Thoracic aorta (tissue), 2 donors: ENCODE measurements around the gene CACNA1E. TPM values are rescaled to one million over a fixed set of nuclear protein-coding genes. Genes with fewer than 3 reads are reported as not detected.

Experiments
- ATAC-seq: fragments of 150-250 bp; one replicate; pipeline ENCODE4 v1.8.0; 2017; ENCODE audit warnings: low read depth; ENCODE audit not compliant: insufficient number of reproducible peaks, low FRiP score
- DNase-seq: peaks from one replicate; pipeline ENCODE4 v3.0.0-alpha.2; 2020; ENCODE audit warnings: low spot score
- H3K27ac ChIP-seq, 2 donors: fragments of 200-600 bp; sonication (generic); 1 replicate in 1 of 2; 2 replicates in 1 of 2; pipeline ENCODE4 v1.5.1; 2016; ENCODE audit warnings: mild to moderate bottlenecking in 2 of 2, moderate library complexity in 2 of 2
- H3K27me3 ChIP-seq: fragments of 200-600 bp; sonication (generic); replicated peaks from 2 replicates; pipeline ENCODE4 v1.6.0; 2016; ENCODE audit warnings: mild to moderate bottlenecking; ENCODE audit not compliant: insufficient read depth
- H3K36me3 ChIP-seq: fragments of 200-600 bp; sonication (generic); one replicate; pipeline ENCODE4 v1.5.1; 2016
- H3K4me1 ChIP-seq, 2 donors: fragments of 200-600 bp; sonication (generic); 1 replicate in 1 of 2; 2 replicates in 1 of 2; pipeline versions ENCODE4 v1.5.1 to v1.6.0; 2016; ENCODE audit warnings: low read depth in 2 of 2, mild to moderate bottlenecking in 1 of 2; ENCODE audit not compliant: control insufficient read depth in 1 of 2
- H3K4me3 ChIP-seq: fragments of 200-600 bp; sonication (generic); 2 replicates; pipeline ENCODE4 v1.5.1; 2016; ENCODE audit warnings: mild to moderate bottlenecking
- H3K9me3 ChIP-seq: fragments of 200-600 bp; sonication (generic); 2 replicates; pipeline ENCODE4 v1.5.1; 2016
- total RNA-seq, 2 donors: library from RNA; depleted of rRNA; stranded (reverse); fragments of >200 nt; gene quantifications; one replicate each; pipeline versions ENCODE4 v1.1.0 to v1.2.3, GENCODE V29; 2016
- TF ChIP-seq, protein P1 (sequence below): fragments of 200-600 bp; sonication (generic); IDR thresholded peaks from one replicate; pipeline ENCODE4 v1.5.1; 2019; ENCODE audit warnings: antibody characterized with exemption

Gene CACNA1E
- total RNA-seq, 2 donors from 2014 or later, result not detected

DNA sequence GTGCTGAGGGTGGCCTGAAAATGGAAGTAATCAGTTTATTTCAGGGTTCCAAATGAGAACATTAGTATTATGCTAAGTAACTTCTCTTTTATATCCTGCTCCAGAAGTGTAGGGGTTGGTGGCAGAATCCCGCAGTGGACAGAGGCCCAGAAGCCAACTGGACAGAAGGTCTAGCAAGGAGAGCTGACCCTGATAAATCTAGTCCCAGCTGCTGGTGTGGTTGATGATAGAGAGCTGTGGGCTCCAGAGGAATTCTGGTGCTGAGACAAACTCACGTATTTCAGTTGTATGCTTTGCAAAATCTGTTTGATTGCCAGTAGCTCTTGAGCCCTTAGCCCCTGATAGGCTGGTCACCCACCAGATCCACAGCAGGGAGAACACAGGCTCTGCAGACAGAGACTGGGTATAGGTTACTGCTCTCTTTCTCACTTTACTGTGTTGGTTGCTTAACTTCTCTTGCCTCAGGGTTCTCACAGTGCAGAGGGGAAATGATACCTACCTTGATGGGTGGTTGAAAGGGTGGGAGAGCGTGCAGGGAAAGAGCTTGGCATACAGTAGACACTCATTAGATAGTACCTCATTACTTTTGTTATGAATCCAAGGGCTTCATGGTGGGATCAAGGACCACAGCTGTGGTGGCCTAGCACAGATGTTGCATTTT is 29.6 kb upstream of the CACNA1E start:
- H3K4me3 ChIP-seq, result no peak overlapping the region
- no peak overlapping the region for H3K27ac ChIP-seq
- ATAC-seq (no peak), DNase-seq (no peak)
- no peaks in the 10 kb centered on the region for H3K27me3 ChIP-seq
- no peaks in the 10 kb centered on the region for H3K36me3 ChIP-seq
- no peaks in the 10 kb centered on the region for H3K9me3 ChIP-seq
- TF ChIP-seq, protein P1, sequence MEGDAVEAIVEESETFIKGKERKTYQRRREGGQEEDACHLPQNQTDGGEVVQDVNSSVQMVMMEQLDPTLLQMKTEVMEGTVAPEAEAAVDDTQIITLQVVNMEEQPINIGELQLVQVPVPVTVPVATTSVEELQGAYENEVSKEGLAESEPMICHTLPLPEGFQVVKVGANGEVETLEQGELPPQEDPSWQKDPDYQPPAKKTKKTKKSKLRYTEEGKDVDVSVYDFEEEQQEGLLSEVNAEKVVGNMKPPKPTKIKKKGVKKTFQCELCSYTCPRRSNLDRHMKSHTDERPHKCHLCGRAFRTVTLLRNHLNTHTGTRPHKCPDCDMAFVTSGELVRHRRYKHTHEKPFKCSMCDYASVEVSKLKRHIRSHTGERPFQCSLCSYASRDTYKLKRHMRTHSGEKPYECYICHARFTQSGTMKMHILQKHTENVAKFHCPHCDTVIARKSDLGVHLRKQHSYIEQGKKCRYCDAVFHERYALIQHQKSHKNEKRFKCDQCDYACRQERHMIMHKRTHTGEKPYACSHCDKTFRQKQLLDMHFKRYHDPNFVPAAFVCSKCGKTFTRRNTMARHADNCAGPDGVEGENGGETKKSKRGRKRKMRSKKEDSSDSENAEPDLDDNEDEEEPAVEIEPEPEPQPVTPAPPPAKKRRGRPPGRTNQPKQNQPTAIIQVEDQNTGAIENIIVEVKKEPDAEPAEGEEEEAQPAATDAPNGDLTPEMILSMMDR, result no peak
- H3K4me1 ChIP-seq, result no peaks in the 10 kb centered on the region

DNA sequence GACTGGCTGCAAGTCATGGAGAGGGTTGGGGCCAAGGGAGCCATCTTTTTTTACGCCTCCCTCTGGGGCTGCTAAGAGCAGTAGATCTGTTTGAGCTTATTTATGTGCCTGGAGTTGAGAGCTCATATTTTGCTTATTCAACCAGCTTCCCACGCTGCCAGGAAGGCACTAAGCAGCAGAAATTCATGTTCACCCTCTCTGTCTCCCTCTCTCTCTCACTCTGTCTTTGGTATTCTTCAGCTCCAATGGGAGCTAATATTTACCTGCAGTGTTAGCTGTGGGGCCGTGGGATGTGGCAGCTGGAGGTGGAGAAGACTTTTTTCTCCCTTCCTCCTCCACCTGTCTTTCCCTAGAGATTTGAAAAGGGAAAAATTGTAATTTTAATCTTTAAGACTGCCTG is 26.8 kb upstream of the CACNA1E start:
- TF ChIP-seq, protein P1, result no peak
- ATAC-seq, result no peak
- H3K36me3 ChIP-seq, result no peaks in the 10 kb centered on the region
- no peaks in the 10 kb centered on the region for H3K9me3 ChIP-seq
- DNase-seq, result no peak
- H3K4me3 ChIP-seq, result no peak overlapping the region
- no peaks in the 10 kb centered on the region for H3K4me1 ChIP-seq
- no peaks in the 10 kb centered on the region for H3K27me3 ChIP-seq
- no peak overlapping the region for H3K27ac ChIP-seq

- TF ChIP-seq, protein P1, result no peak
- H3K27me3 ChIP-seq, result no peaks in the 10 kb centered on the region
- H3K4me1 ChIP-seq, result no peaks in the 10 kb centered on the region
- ATAC-seq, result no peak
- no peaks in the 10 kb centered on the region for H3K9me3 ChIP-seq
- no peak overlapping the region for H3K4me3 ChIP-seq
- DNase-seq, result no peak
- H3K36me3 ChIP-seq, result no peaks in the 10 kb centered on the region
- no peak overlapping the region for H3K27ac ChIP-seq
Measured at GRCh38 chr1:181458419-181458818, 24.9 kb upstream of the CACNA1E start.

GRCh38 chr1:181459067-181459466 is 24.2 kb upstream of the CACNA1E start:
- Histone ChIP-seq H3K4me3 (no peak overlapping the region), H3K4me1 (no peaks in the 10 kb centered on the region), H3K36me3 (no peaks in the 10 kb centered on the region), H3K27ac (no peak overlapping the region), H3K9me3 (no peaks in the 10 kb centered on the region), H3K27me3 (no peaks in the 10 kb centered on the region)
- DNase-seq, result no peak
- ATAC-seq, result no peak
- TF ChIP-seq, protein P1, result no peak

DNA sequence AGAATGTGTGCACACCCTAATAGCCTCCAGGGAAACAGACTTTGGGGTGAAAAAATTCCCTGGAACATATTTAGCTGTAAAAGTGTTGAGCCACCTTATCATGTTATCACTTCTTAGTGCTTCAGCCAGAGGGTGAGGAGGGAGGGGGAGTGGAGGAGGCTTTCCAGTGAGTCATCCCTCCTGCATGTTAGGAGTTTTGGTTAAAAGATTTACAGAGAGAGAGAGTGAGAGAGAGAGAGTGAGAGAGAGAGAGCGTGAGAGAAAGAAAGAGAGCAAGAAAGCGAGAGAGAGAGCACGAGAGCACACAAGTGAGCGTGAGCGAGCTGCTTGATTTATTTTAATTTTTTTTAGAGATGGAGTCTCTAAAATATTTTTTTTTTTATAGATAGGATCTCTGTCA is 13.5 kb upstream of the CACNA1E start:
- TF ChIP-seq, protein P1, result no peak
- no peaks in the 10 kb centered on the region for H3K36me3 ChIP-seq
- H3K4me1 ChIP-seq, result no peaks in the 10 kb centered on the region
- DNase-seq (no peak), ATAC-seq (no peak)
- no peak overlapping the region for H3K27ac ChIP-seq
- H3K27me3 ChIP-seq, result no peaks in the 10 kb centered on the region
- H3K4me3 ChIP-seq, result no peak overlapping the region
- H3K9me3 ChIP-seq, result no peaks in the 10 kb centered on the region
